Measurements from ENCODE around the gene PAQR4. TPM values are rescaled to one million over a fixed set of nuclear protein-coding genes. Genes with fewer than 3 reads are reported as not detected.
"Not testable (repeated sequence)": the region's sequence is repeated elsewhere in the genome, so short reads cannot be mapped to it uniquely, and the experiment has no call there.

PAQR4 gene
- total RNA-seq (2014; rRNA removed; shearing (Covaris generic)): 24.0 and 38.7 TPM in 2 replicates

- DNase-seq (ENCODE audit: low read depth): peak; percentile 85
Measured at GRCh38 chr16:2968738-2969544, at the start of gene PAQR4. PAQR4 (plus strand) TSS chr16:2969348; CDS start chr16:2969675, 327 bp downstream.

- DNase-seq (ENCODE audit: low read depth): peak; percentile 54
Measured at GRCh38 chr16:2919511-2920255, 49.5 kb upstream of the PAQR4 start.

GRCh38 chr16:2923481-2923880, 45.7 kb upstream of the PAQR4 start:
- DNase-seq (ENCODE audit: low read depth): no peak

GRCh38 chr16:2924901-2925755, 44.0 kb upstream of the PAQR4 start:
- no peak for DNase-seq (ENCODE audit: low read depth)

GRCh38 chr16:2925951-2926649, 43.0 kb upstream of the PAQR4 start:
- DNase-seq (ENCODE audit: low read depth): no peak

- no peak for DNase-seq (ENCODE audit: low read depth)
Measured at GRCh38 chr16:2926650-2926999, 42.5 kb upstream of the PAQR4 start.

- peak; percentile 80 for DNase-seq (ENCODE audit: low read depth)
Measured at GRCh38 chr16:2927010-2927646, 42.0 kb upstream of the PAQR4 start.

- DNase-seq (ENCODE audit: low read depth): not testable (repeated sequence)
Measured at GRCh38 chr16:2928151-2928550, 41.0 kb upstream of the PAQR4 start.

GRCh38 chr16:2928796-2929195, 40.4 kb upstream of the PAQR4 start:
- DNase-seq (ENCODE audit: low read depth): no peak

- no peak for DNase-seq (ENCODE audit: low read depth)
Measured at GRCh38 chr16:2929693-2930092, 39.5 kb upstream of the PAQR4 start.

GRCh38 chr16:2930236-2930635, 38.9 kb upstream of the PAQR4 start:
- no peak for DNase-seq (ENCODE audit: low read depth)

GRCh38 chr16:2931231-2931914, 37.8 kb upstream of the PAQR4 start:
- DNase-seq (ENCODE audit: low read depth): not testable (repeated sequence)

GRCh38 chr16:2933136-2933535, 36.0 kb upstream of the PAQR4 start:
- no peak for DNase-seq (ENCODE audit: low read depth)

- DNase-seq (ENCODE audit: low read depth): no peak
Measured at GRCh38 chr16:2933701-2934100, 35.4 kb upstream of the PAQR4 start.

GRCh38 chr16:2934450-2934849, 34.7 kb upstream of the PAQR4 start:
- DNase-seq (ENCODE audit: low read depth): no peak

- DNase-seq (ENCODE audit: low read depth): no peak
Measured at GRCh38 chr16:2936436-2937011, 32.6 kb upstream of the PAQR4 start.

GRCh38 chr16:2937170-2937569, 32.0 kb upstream of the PAQR4 start:
- no peak for DNase-seq (ENCODE audit: low read depth)

- DNase-seq (ENCODE audit: low read depth): no peak
Measured at GRCh38 chr16:2938206-2938605, 30.9 kb upstream of the PAQR4 start.

- DNase-seq (ENCODE audit: low read depth): no peak
Measured at GRCh38 chr16:2939968-2940367, 29.2 kb upstream of the PAQR4 start.

GRCh38 chr16:2942045-2942444, 27.1 kb upstream of the PAQR4 start:
- DNase-seq (ENCODE audit: low read depth): no peak
